ENCODE measurements around the gene CEP95. TPM values are rescaled to one million over a fixed set of nuclear protein-coding genes. Genes with fewer than 3 reads are reported as not detected.
A peak's percentile ranks its signal among the peaks of the same experiment; 100 is the strongest.

Gene CEP95
- total and polyA plus RNA-seq, 2 of the 13 experiments (the other 11 are each of a cell fraction or from before 2014, with no cell fraction given), result 65.9 to 68.8 TPM

GRCh38 chr17:64496786-64497564, 9.8 kb upstream of the CEP95 start, which contains the start of gene POLG2 (continued):
- TF ChIP-seq ZNF670 (CRISPR knock-in tag; IDR thresholded peaks at IDR 0.05; ENCODE audit: borderline replicate concordance), result peak; percentile 16; the same call in 1 of the 2 replicates
- TF ChIP-seq PAF1 (CRISPR knock-in tag; IDR thresholded peaks at IDR 0.05), result peak; percentile 98
- peak; percentile 93; the same call in 1 of the 2 replicates for TF ChIP-seq YEATS2 (CRISPR knock-in tag; IDR thresholded peaks at IDR 0.05; ENCODE audit: borderline replicate concordance)
- TF ChIP-seq ZC3H13 (CRISPR knock-in tag; IDR thresholded peaks at IDR 0.05), result peak; percentile 80
- TF ChIP-seq GATAD2A (CRISPR knock-in tag; IDR thresholded peaks at IDR 0.05), result peak; percentile 71
- no peak for TF ChIP-seq ZNF101 (CRISPR knock-in tag; IDR thresholded peaks at IDR 0.05; ENCODE audit: borderline replicate concordance, low read depth)
- TF ChIP-seq ZSCAN30 (CRISPR knock-in tag; IDR thresholded peaks at IDR 0.05), result no peak
- TF ChIP-seq FOSL2 (CRISPR knock-in tag; IDR thresholded peaks at IDR 0.05), result peak; percentile 37; the same call in 1 of the 2 replicates
- no peak for TF ChIP-seq ZNF10 (CRISPR knock-in tag; IDR thresholded peaks at IDR 0.05; ENCODE audit: borderline replicate concordance, low read depth)
- no peak for TF ChIP-seq ZKSCAN1 (IDR thresholded peaks at IDR 0.05; ENCODE audit: low read length)
- peak; percentile 96 for TF ChIP-seq POLR2AphosphoS5 (IDR thresholded peaks at IDR 0.05; ENCODE audit: low read depth, low read length)
- peak; percentile 95 for TF ChIP-seq ZFP41 (CRISPR knock-in tag; IDR thresholded peaks at IDR 0.05; ENCODE audit: borderline replicate concordance)
- peak; percentile 14 for TF ChIP-seq FOXO1 (CRISPR knock-in tag; IDR thresholded peaks at IDR 0.05)
- peak; percentile 69; the same call in 1 of the 2 replicates for TF ChIP-seq ZZZ3 (CRISPR knock-in tag; IDR thresholded peaks at IDR 0.05; ENCODE audit: borderline replicate concordance)
- no peak for TF ChIP-seq CEBPZ (IDR thresholded peaks at IDR 0.05; ENCODE audit: low read length)
- 0 out of 2 replicates have a peak, but pooled peaks have one; percentile 75 for TF ChIP-seq ZNF597 (CRISPR knock-in tag; IDR thresholded peaks at IDR 0.05)
- TF ChIP-seq, protein P1, sequence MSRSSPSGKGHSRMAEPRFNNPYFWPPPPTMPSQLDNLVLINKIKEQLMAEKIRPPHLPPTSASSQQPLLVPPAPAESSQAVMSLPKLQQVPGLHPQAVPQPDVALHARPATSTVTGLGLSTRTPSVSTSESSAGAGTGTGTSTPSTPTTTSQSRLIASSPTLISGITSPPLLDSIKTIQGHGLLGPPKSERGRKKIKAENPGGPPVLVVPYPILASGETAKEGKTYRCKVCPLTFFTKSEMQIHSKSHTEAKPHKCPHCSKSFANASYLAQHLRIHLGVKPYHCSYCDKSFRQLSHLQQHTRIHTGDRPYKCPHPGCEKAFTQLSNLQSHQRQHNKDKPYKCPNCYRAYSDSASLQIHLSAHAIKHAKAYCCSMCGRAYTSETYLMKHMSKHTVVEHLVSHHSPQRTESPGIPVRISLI (CRISPR knock-in tag; IDR thresholded peaks at IDR 0.05; ENCODE audit: borderline replicate concordance), result 0 out of 2 replicates have a peak, but pooled peaks have one; percentile 28
- TF ChIP-seq ZNF570 (CRISPR knock-in tag; IDR thresholded peaks at IDR 0.05; ENCODE audit: borderline replicate concordance), result 0 out of 2 replicates have a peak, but pooled peaks have one; percentile 50
- TF ChIP-seq PLRG1 (conservative IDR thresholded peaks at IDR 0.05), result no peak
- TF ChIP-seq NKX3-1 (CRISPR knock-in tag; IDR thresholded peaks at IDR 0.05), result peak; percentile 77
- TF ChIP-seq ARNTL (CRISPR knock-in tag; IDR thresholded peaks at IDR 0.05), result peak; percentile 83
- TF ChIP-seq CBX5 (CRISPR knock-in tag; IDR thresholded peaks at IDR 0.05; ENCODE audit: borderline replicate concordance), result peak; percentile 55; the same call in 1 of the 2 replicates
- TF ChIP-seq ETS1 (CRISPR knock-in tag; IDR thresholded peaks at IDR 0.05), result no peak
- peak; percentile 83; the same call in 1 of the 2 replicates for TF ChIP-seq ZNF788 (CRISPR knock-in tag; IDR thresholded peaks at IDR 0.05; ENCODE audit: borderline replicate concordance)

All from HepG2 (cell line).